OCI-LY3 (cell line): ENCODE data around the gene ABHD10.

Source experiments
- EZH2phosphoT487 ChIP-seq: fragments of 200-600 bp; shearing (Covaris generic); IDR thresholded peaks from 2 replicates; pipeline ENCODE4 v1.6.1; 2018; ENCODE audit warnings: antibody characterized with exemption, mixed run types, low read depth
- TF ChIP-seq, protein P1 (sequence below): fragments of 200-600, 300-600 bp; sonication (generic); IDR thresholded peaks from 2 replicates; pipeline ENCODE4 v1.5.1; 2014; ENCODE audit warnings: antibody characterized with exemption, low read length, low read depth

GRCh38 chr3:112018712-112019111 lies 39.9 kb downstream of the ABHD10 start:
- TF ChIP-seq, protein P1, sequence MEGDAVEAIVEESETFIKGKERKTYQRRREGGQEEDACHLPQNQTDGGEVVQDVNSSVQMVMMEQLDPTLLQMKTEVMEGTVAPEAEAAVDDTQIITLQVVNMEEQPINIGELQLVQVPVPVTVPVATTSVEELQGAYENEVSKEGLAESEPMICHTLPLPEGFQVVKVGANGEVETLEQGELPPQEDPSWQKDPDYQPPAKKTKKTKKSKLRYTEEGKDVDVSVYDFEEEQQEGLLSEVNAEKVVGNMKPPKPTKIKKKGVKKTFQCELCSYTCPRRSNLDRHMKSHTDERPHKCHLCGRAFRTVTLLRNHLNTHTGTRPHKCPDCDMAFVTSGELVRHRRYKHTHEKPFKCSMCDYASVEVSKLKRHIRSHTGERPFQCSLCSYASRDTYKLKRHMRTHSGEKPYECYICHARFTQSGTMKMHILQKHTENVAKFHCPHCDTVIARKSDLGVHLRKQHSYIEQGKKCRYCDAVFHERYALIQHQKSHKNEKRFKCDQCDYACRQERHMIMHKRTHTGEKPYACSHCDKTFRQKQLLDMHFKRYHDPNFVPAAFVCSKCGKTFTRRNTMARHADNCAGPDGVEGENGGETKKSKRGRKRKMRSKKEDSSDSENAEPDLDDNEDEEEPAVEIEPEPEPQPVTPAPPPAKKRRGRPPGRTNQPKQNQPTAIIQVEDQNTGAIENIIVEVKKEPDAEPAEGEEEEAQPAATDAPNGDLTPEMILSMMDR = no peak
- TF ChIP-seq EZH2phosphoT487 = no peak
